GM21447 (cell line): ENCODE results near the gene DDN.
A peak's percentile ranks its signal among the peaks of the same experiment; 100 is the strongest.

Source experiments
- ATAC-seq: cut with Tn5 transposase; IDR thresholded peaks from one replicate; pipeline ENCODE4 v1.9.1; 2021; ENCODE audit not compliant: unreplicated experiment

DDN gene

GRCh38 chr12:48969160-48969771 lies 29.9 kb downstream of the DDN start:
- no peak for ATAC-seq

GRCh38 chr12:48968467-48968866 lies 30.7 kb downstream of the DDN start:
- ATAC-seq, result no peak

- ATAC-seq, result no peak
Measured at GRCh38 chr12:48967991-48968390, 31.2 kb downstream of the DDN start.

GRCh38 chr12:48966177-48966895 lies 32.8 kb downstream of the DDN start:
- ATAC-seq, result no peak

GRCh38 chr12:48965298-48965838 lies 33.8 kb downstream of the DDN start:
- ATAC-seq, result no peak

GRCh38 chr12:48961801-48962200 lies 37.4 kb downstream of the DDN start:
- no peak for ATAC-seq

- no peak for ATAC-seq
Measured at GRCh38 chr12:48961331-48961730, 37.8 kb downstream of the DDN start.

- ATAC-seq, result no peak
Measured at GRCh38 chr12:48960834-48961233, 38.3 kb downstream of the DDN start.

- ATAC-seq, result no peak
Measured at GRCh38 chr12:48958049-48958388, 41.2 kb downstream of the DDN start.

- ATAC-seq, result peak; percentile 82
Measured at GRCh38 chr12:48957141-48958048, 41.8 kb downstream of the DDN start, which contains the start of gene ARF3. Gene ARF3 (minus strand): TSS chr12:48957487. CDS start chr12:48941095, 16,392 bp downstream.

GRCh38 chr12:48956279-48957140 lies 42.7 kb downstream of the DDN start:
- peak; percentile 30 for ATAC-seq

- no peak for ATAC-seq
Measured at GRCh38 chr12:48954841-48955501, 44.2 kb downstream of the DDN start.

GRCh38 chr12:48954061-48954460 lies 45.1 kb downstream of the DDN start:
- ATAC-seq, result no peak

GRCh38 chr12:48952691-48953090 lies 46.5 kb downstream of the DDN start:
- ATAC-seq, result no peak

- ATAC-seq, result no peak
Measured at GRCh38 chr12:48947727-48948126, 51.4 kb downstream of the DDN start.

GRCh38 chr12:48946943-48947342 lies 52.2 kb downstream of the DDN start:
- ATAC-seq, result no peak

GRCh38 chr12:48946205-48946604 lies 53.0 kb downstream of the DDN start:
- no peak for ATAC-seq
